Measurements from ENCODE around the gene KLRG1.
A peak's percentile ranks its signal among the peaks of the same experiment; 100 is the strongest.

The KLRG1 gene

GRCh38 chr12:8946733-8947132, 42.6 kb upstream of the KLRG1 start:
- TF ChIP-seq SNAI2 (CRISPR knock-in tag; IDR thresholded peaks at IDR 0.05) (no peak), ESRRG (CRISPR knock-in tag; IDR thresholded peaks at IDR 0.05) (no peak), PATZ1 (CRISPR knock-in tag; IDR thresholded peaks at IDR 0.05; ENCODE audit: borderline replicate concordance) (no peak)

GRCh38 chr12:8947737-8948136, 41.6 kb upstream of the KLRG1 start:
- ATAC-seq = no peak
- no peak for TF ChIP-seq ZNF565 (CRISPR knock-in tag; conservative IDR thresholded peaks at IDR 0.05; ENCODE audit: low read depth)
- no peak for TF ChIP-seq ZNF8 (CRISPR knock-in tag; IDR thresholded peaks at IDR 0.05)
- no peak for TF ChIP-seq TCF4 (CRISPR knock-in tag; IDR thresholded peaks at IDR 0.05; ENCODE audit: borderline replicate concordance)
- TF ChIP-seq ZNF70 (CRISPR knock-in tag; IDR thresholded peaks at IDR 0.05) = no peak
- no peak for TF ChIP-seq TSHZ2 (CRISPR knock-in tag; IDR thresholded peaks at IDR 0.05)
- no peak for TF ChIP-seq ZC3H10 (CRISPR knock-in tag; IDR thresholded peaks at IDR 0.05)
- no peak for TF ChIP-seq ESRRG (CRISPR knock-in tag; IDR thresholded peaks at IDR 0.05)
- no peak for TF ChIP-seq RARB (CRISPR knock-in tag; IDR thresholded peaks at IDR 0.05)
- TF ChIP-seq POU6F1 (CRISPR knock-in tag; IDR thresholded peaks at IDR 0.05; ENCODE audit: borderline replicate concordance, low read depth) = no peak
- TF ChIP-seq CREB5 (CRISPR knock-in tag; IDR thresholded peaks at IDR 0.05; ENCODE audit: low read depth) = no peak
- no peak for TF ChIP-seq OSR1 (CRISPR knock-in tag; IDR thresholded peaks at IDR 0.05)
- no peak for TF ChIP-seq SNAI2 (CRISPR knock-in tag; IDR thresholded peaks at IDR 0.05)
- no peak for TF ChIP-seq PPARA (CRISPR knock-in tag; IDR thresholded peaks at IDR 0.05; ENCODE audit: borderline replicate concordance)
- no peak for TF ChIP-seq TOX (CRISPR knock-in tag; IDR thresholded peaks at IDR 0.05; ENCODE audit: borderline replicate concordance)
- TF ChIP-seq CSDC2 (CRISPR knock-in tag; IDR thresholded peaks at IDR 0.05) = no peak
- TF ChIP-seq ZFP30 (CRISPR knock-in tag; IDR thresholded peaks at IDR 0.05) = no peak

More at GRCh38 chr12:8946733-8947132, 42.6 kb upstream of the KLRG1 start:
- no peak for ATAC-seq

- ATAC-seq = peak; percentile 10
- no peak for TF ChIP-seq TCF4 (CRISPR knock-in tag; IDR thresholded peaks at IDR 0.05; ENCODE audit: borderline replicate concordance)
- TF ChIP-seq PPARA (CRISPR knock-in tag; IDR thresholded peaks at IDR 0.05; ENCODE audit: borderline replicate concordance) = no peak
- no peak for TF ChIP-seq PATZ1 (CRISPR knock-in tag; IDR thresholded peaks at IDR 0.05; ENCODE audit: borderline replicate concordance)
- no peak for TF ChIP-seq ESRRG (CRISPR knock-in tag; IDR thresholded peaks at IDR 0.05)
- no peak for TF ChIP-seq ZFP3 (CRISPR knock-in tag; IDR thresholded peaks at IDR 0.05)
- no peak for TF ChIP-seq POU6F1 (CRISPR knock-in tag; IDR thresholded peaks at IDR 0.05; ENCODE audit: borderline replicate concordance, low read depth)
- no peak for TF ChIP-seq TSHZ2 (CRISPR knock-in tag; IDR thresholded peaks at IDR 0.05)
- TF ChIP-seq BACH2 (CRISPR knock-in tag; IDR thresholded peaks at IDR 0.05; ENCODE audit: borderline replicate concordance) = no peak
- TF ChIP-seq SNAI2 (CRISPR knock-in tag; IDR thresholded peaks at IDR 0.05) = no peak
- no peak for TF ChIP-seq CREB5 (CRISPR knock-in tag; IDR thresholded peaks at IDR 0.05; ENCODE audit: low read depth)
- no peak for TF ChIP-seq ZC3H10 (CRISPR knock-in tag; IDR thresholded peaks at IDR 0.05)
- no peak for TF ChIP-seq ZNF70 (CRISPR knock-in tag; IDR thresholded peaks at IDR 0.05)
- no peak for TF ChIP-seq ZNF565 (CRISPR knock-in tag; conservative IDR thresholded peaks at IDR 0.05; ENCODE audit: low read depth)
- TF ChIP-seq GLIS3 (CRISPR knock-in tag; IDR thresholded peaks at IDR 0.05) = no peak
Measured at GRCh38 chr12:8948701-8949341, 40.5 kb upstream of the KLRG1 start.

Measured in SK-N-SH treated with all-trans-retinoic acid at 6 μM for 48 hours (cell line).